GM18519 (cell line): ENCODE data around the gene INPP5E.

ENCODE experiments used
- ATAC-seq: cut with Tn5 transposase; IDR thresholded peaks from one replicate; pipeline ENCODE4 v1.9.1; 2021; ENCODE audit warnings: mild to moderate bottlenecking, moderate library complexity; ENCODE audit not compliant: unreplicated experiment, low FRiP score

The INPP5E gene

DNA sequence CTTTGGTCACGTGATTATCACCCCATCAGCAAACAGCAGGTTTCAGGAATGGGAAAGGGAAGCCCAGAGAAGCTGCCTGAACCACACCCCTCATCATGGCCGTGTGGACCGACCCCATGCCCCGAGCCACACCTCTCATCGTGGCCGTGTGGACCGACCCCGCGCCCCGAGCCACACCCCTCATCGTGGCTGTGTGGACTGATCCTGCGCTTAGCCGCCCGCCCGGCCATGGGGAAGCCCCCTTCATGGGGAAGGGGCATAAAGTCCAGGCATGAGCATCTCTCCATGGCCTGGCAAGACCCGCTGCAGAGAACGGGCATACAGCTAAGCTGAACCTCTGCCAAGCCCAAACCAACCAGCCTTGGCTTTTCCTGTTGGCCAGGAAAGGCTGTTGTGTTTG is 46.1 kb downstream of the INPP5E start:
- no peak for ATAC-seq

GRCh38 chr9:136392538-136393449 is 46.9 kb downstream of the INPP5E start:
- no peak for ATAC-seq

DNA sequence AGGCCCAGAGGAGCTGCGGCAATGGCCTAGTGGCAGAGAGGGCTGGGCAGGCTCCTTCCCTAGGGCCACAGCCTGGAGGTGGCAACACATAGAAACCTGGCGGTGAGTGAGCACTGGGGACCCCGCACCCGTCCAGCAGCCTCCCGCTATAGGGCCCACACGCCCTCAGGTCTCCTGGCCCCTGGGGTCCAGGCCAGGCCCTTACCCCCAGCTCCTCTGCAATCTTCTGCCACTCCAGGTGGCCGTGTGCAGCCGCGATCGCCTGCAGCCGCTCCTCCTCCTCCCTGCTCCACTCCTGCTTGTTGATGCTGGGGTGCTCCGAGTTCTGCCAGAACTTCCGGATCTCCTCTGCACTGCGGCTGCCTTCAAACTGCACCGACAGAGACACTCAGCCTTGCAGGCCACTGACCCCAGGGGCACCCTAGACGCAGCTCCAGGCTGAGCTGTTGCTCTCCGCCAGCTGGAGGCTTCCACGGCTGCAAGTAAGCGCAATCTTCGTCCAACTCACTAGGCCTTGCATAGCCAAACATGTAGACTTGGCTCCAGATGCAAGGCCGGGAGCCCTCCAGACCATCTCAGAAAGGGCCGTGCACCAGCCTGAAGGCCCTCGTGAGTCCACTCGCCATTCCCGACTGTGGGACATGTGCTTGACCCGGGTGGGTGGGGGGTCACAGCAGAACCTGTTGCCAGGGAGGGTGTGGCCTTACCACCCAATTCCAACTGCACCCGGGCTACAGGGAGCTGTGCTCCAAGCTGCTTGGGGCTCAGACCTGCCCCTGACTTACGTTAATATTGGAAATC is 47.7 kb downstream of the INPP5E start:
- no peak for ATAC-seq

GRCh38 chr9:136389396-136389795 is 50.2 kb downstream of the INPP5E start:
- no peak for ATAC-seq

GRCh38 chr9:136387217-136387616 is 52.4 kb downstream of the INPP5E start:
- no peak for ATAC-seq

- no peak for ATAC-seq
These were observed 53.6 kb downstream of the INPP5E start for GRCh38 chr9:136386018-136386417.

DNA sequence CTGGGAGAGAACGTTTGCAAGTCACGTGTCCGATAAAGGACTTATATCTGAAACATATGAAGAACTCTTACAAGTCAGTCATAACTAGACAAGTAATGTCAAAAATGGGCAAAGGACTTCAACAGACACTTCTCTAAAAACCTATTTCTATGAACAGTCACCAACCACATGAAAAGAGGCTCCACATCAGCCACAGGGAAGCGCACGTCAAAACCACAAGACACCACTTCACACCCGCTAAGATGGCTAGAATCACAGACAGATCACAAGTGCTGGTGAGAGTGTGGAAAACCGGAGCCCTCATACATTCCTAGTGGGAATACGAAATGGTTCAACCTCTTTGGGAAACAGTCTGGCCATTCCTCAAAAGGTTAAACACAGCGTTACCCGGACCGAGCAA is 54.6 kb downstream of the INPP5E start:
- ATAC-seq, result no peak

GRCh38 chr9:136383436-136383835 is 56.2 kb downstream of the INPP5E start:
- ATAC-seq, result no peak

DNA sequence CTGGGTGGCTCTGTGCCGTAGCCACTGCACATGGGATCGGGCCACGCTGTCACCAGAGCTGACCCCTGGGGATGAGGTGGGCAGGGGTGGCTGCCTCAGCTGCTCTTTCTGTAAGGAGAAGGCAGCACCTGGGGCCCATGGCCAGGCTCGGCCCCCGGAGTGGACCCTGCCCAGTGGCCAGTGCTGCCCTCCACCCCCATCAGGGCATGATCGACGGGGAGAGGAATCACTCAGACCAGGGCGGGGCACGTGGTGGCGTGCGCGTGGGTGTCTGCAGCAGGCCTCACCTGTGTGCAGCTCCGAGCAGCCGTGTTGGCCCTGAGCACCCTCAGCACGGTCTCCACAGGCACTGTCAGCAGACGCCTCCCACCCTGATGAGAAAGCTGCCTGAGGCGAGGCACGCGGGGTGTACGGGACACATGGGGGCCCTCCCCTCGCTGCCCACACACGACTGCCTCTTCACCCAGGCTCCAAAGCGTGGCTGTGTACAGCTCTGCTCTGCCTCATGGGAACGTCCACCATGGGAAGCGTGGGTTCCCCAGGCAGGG is 57.6 kb downstream of the INPP5E start:
- no peak for ATAC-seq

GRCh38 chr9:136381311-136381710 is 58.3 kb downstream of the INPP5E start:
- no peak for ATAC-seq

- ATAC-seq, result no peak
These were observed 59.3 kb downstream of the INPP5E start for GRCh38 chr9:136380381-136380780.

GRCh38 chr9:136379891-136380290 is 59.8 kb downstream of the INPP5E start:
- no peak for ATAC-seq

DNA sequence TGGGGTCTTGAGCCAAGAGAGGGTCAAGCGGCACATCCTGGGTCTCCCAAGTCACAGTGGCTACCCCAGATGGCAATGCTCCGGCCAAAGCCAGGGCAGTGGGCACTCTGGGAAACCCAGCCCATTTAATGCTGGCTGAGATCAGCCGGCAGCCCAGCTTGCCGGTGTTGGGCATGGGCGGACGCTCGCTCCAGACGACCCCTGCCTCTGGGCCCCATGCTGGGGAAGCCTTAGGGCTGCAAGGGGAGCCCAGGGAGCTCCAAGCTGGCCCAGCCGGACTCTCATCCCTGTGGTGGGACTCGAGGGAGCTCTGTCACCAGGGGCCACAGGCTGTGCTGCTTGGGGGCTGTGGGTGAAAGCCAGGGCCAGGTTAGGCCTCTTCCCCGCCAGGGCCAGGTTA is 60.2 kb downstream of the INPP5E start:
- no peak for ATAC-seq

DNA sequence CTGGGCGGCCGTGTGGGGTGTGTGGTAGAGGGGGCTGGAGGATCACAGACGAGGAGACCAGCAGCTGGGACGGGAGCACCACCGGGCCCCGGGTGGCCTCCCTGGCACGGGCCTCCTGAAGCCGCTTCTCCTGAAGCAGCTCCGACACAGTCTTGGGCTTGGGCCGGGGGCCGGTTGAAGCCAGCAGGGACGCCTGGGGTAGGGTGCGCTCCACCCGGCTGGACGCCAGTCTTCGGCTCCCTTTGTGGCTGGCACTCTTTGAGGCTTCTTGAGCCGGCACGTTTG is 60.7 kb downstream of the INPP5E start:
- no peak for ATAC-seq
